NOMO-1 treated with dmso at 0.1 percent for 144 hours (cell line): ENCODE measurements around the gene TTLL3.
"Not testable (repeated sequence)": the region's sequence is repeated elsewhere in the genome, so short reads cannot be mapped to it uniquely, and the experiment has no call there.

Experiments used
- DNase-seq: peaks from one replicate; lab custom pipeline; 2025; ENCODE audit not compliant: unreplicated experiment; lab: John Stamatoyannopoulos, UW

Gene TTLL3, protein sequence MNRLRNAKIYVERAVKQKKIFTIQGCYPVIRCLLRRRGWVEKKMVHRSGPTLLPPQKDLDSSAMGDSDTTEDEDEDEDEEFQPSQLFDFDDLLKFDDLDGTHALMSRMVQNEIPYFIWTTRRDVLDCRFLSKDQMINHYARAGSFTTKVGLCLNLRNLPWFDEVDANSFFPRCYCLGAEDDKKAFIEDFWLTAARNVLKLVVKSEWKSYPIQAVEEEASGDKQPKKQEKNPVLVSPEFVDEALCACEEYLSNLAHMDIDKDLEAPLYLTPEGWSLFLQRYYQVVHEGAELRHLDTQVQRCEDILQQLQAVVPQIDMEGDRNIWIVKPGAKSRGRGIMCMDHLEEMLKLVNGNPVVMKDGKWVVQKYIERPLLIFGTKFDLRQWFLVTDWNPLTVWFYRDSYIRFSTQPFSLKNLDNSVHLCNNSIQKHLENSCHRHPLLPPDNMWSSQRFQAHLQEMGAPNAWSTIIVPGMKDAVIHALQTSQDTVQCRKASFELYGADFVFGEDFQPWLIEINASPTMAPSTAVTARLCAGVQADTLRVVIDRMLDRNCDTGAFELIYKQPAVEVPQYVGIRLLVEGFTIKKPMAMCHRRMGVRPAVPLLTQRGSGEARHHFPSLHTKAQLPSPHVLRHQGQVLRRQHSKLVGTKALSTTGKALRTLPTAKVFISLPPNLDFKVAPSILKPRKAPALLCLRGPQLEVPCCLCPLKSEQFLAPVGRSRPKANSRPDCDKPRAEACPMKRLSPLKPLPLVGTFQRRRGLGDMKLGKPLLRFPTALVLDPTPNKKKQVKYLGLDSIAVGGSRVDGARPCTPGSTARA

DNA sequence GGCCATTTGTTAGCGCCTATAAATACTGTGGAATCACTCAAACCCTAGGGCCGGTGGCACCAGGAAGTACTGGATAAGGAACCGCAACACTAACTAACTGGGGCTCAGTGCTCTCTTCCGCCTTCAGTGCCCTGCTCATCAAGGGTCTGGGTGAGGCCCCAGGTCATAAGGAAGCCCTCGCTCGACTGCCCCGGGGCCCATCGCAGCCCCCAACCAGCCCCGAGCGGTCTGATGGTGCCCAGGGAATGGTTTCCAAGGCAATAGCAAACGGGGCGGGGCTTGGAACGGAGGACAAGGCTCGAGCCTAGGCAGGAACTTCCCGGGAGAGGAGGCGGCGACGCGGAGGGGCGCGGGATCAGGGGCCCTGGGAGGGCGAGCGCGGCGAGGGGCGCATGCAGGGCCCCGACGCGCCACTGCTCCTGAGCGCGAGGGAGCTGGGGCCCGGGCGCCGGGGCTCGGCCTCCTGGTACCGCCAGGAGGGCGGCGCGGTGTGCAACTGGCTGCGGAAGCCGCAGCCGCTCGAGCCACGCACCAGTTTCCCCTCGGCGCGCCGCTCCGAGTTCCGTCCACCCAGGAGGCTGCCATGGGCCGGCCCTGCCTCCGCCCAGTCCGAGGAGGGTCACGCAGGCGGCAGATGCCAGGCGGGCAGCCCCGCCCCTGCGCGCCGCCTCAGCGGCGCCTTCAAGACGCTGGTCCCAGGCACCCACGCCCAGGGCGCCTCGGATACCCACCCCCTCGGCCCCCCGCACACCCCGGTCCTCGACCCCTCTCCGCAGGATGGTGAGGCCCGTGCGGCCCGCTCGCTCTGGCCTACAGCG, at the start of gene TTLL3:
Gene TTLL3, plus strand, starts transcription at position 648 of the 818 bp plus-strand sequence. CDS start 400 bp downstream, outside the sequence.
- peak; percentile 66 for DNase-seq

DNA sequence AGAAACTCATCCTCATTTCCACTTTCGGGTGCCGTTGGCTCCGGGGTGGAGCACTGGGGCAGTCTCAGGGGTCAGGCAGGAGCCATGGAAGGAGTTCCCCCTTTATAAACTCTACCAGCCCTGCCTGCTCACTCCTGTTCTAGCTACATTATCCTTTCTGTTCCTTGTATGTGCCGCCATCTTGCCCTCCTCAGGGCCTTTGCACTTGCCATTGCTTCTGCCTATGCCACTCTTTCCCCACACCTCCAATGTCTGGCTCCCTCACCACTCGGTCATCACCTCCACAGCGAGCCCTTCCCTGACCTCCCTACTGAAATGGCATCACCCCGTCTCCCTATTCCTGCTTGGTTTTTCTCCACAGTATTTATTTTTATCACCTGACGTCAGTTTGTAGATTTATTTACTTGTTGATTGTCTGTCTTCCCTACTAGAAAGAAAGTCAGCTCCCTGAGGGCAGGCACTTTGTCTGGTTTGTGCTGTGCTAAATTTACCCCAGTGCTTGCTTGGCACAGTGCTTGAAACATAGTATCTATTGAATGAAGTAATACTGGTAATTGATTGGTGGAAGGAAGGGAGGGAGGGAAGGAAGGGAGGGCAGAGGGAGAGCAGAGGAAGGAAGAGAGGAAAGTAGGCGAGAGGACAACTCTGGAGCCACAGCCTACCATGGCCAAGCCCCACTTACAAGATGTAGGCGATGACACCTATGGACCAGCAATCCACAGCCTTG, 49.1 kb upstream of the TTLL3 start:
- DNase-seq: no peak

DNA sequence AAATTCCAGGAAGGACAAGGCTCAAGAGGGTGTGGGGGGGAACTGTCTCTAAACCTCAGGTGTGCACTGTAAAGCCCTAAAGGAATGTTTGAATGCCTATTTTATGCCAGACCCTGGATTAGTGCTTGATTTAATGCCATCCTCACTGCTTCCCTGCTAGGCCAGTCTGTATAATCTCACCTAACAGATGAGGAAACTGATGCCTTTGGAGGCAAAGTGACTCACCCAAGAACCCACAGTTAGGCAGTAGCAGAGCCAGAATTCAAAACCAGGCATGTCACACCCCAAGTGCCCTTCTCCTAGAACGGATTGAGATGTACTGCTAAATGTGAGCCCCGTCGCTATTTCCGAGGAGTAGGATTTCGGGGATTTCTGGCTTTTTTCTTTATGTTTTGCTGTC, 48.1 kb upstream of the TTLL3 start:
- no peak for DNase-seq

DNA sequence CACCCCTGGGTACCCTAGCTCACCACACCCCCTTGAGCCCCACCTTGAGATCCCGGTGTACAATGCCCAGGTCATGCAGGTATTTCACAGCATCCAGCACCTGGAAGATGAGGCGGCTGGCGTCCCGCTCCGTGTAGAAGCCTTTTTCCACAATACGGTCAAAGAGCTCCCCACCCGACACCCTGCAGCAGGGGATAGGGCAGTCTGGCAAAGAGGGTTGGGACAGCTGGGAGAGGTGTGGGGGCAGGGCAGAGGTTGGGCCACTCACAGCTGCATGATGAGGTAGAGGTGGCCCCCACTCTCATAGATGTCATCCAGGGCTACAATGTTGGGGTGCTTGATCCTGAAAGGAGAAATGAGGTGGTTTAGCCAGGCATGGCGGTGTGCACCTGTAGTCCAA, 47.2 kb upstream of the TTLL3 start:
- no peak for DNase-seq

DNA sequence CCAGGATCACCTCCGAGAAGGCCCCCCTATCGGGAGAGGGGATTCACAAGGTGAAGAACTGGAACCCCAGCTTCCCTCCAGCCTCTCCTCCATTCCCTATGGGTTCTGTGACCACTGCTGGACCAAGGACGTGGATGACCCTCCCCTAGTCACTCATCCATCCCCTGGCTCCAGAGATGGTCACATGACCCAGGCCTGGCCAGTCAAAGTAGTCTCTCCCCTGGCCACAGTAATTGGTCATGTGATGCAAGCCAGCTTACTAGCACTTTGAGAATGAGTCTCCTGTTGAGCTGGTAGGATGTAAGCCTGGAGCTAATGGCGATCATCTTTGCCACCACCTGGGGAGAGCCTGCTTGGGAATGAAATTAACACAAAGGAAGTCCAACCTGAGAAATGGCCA, 44.2 kb upstream of the TTLL3 start:
- no peak for DNase-seq

DNA sequence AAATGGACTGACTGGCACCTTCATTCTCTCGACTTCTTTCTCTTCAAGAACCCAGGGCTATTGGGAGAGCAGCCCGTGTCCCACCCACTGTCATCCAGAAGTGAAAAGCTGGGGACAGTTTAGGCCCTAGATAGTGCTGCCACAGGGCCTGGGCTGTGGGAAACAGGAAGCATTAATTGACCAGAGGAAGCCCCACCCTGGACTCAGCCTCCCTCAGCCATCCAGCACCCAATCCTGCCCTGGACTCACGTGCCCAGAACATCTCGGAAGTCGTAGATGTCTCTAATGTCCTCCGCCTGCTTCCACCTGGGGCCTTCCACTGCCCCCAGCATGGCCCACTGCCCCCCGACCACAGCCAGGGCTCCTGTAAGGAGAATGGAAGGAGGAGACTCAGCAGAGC, 42.6 kb upstream of the TTLL3 start:
- DNase-seq: no peak

DNA sequence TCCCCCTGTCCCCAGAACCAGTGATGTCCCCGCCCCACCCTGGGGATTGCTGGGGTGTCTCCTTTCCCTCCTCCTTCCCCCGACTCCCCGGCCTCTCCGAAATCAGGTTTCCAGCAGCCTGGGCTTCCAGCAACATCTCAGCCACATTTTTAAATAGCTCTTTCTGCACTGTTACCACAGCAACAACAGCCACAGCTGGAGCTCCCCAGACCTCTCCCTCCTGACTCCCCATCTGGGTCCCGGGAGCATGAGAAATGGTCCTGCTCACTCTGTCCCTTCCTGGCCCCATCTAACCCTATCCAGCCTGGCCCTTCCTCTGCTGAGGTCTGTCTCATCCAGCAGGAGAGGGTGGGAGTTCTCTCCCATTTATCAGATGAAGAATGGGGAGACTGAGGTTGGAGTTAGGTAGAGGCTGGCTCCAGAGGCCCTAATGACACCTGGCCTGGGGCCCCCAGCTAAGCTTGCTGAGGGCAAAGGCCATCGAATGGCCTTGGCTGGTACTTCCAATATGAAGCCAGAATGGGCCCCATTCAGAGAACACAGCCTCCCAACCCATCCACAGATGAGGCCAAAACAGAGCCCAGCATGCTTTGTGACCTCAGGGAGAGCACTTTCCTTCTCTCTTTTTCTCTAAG, 41.8 kb upstream of the TTLL3 start:
- DNase-seq: no peak

DNA sequence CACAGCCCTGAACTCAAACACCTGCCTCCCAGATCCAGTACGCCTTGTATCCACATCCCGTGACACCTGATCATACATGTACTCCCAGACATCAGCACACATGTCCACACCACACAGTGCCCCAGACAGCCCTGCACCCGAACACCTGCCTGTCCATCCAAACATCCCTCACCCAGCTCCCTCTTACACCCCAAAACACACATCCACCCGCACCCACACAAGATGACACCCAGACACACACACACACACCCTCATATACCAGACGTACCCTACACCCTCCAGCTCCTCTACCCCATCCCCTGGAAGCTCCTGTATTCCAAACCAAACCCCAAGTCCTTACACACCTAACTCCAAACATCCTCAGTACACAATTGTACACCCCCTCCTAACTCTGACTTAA, 41.0 kb upstream of the TTLL3 start:
- no peak for DNase-seq

DNA sequence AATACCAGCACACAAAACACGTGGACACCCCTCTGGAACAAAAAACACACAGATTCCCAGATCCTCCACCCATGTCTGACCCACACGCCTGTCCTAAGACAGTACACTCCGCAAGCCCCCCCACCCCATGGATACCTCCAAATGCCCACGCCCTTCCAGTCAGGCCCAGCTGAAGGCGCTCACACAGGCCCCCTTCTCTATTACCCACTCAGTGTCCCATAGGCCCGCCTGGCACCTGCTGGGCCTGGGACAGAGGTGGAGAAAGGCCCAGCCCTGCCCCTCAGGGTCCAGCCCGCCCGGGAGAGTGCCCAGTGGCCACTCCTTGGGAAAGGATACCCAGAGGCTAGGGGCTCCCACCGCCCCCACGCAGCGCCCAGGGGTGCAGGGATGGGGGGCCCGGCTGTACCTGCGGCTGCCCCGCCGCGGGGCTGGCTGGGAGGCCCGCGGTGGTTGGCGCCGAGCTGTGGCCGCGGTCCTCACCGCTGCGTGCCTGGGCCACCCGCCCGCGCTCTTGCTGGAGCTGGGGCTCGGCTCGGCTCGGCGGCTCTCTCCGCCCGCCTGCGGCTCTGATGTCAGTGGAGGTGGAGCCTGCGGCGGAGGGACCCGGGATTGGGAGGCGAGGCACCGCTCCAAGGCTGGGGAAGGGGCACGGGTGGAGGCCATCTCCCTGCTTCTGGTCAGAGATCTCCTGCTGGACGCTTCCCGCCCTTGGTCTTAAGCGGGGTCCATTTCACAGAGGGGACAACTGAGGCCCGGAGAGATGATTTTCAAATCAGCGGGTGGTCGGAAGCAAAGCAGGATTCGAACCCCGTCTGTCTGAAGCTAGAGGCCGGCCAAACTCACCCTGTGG, 40.4 kb upstream of the TTLL3 start, which contains the start of gene CAMK1:
Gene CAMK1, minus strand, starts transcription at position 522 of the 850 bp plus-strand sequence. CDS start 2,198 bp downstream, outside the sequence.
- no peak for DNase-seq

DNA sequence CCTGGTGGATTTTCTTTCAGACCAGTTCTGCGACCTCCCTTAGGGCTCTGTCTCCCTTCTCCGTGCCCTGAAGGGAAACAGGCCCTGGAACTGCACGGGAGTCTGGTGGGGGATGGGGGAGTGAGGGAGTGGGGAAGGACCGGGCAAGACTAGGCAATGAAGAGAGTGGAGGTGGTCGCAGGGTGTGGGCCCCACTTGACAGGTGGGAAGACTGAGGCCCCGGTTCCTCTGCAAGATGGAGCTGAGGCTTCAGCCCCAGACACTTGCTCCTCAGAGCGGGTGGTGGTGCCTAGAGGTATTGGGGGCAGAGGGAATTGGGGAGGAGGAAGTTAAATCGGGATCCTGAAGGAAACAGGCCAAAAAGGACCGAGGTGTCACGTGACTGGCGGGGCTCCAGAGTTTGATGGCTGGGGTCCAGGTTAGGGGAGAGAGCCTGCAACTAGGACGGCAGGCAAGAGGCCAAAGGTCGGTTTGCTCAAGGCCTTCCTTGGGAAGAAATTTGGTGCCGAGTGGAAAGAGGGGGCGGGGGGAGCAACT, 39.7 kb upstream of the TTLL3 start:
- no peak for DNase-seq

DNA sequence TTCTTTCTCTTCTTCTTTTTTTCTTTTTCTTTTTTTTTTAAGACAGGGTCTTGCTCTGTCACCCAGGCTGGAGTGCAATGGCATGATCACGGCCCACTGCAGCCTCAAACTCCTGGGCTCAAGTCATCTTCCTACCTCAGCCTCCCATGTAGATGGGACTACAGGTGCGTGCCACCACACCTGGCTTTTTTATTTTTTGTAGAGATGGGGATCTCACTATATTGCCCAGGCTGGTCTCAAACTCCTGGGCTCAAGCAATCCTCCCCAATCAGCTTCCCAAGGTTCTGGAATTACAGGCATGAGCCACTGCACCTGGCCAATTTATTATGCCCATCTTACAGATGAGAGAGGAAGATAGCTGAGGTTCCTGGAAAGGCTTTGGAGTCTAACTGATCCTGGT, 39.1 kb upstream of the TTLL3 start:
- DNase-seq: not testable (repeated sequence)

DNA sequence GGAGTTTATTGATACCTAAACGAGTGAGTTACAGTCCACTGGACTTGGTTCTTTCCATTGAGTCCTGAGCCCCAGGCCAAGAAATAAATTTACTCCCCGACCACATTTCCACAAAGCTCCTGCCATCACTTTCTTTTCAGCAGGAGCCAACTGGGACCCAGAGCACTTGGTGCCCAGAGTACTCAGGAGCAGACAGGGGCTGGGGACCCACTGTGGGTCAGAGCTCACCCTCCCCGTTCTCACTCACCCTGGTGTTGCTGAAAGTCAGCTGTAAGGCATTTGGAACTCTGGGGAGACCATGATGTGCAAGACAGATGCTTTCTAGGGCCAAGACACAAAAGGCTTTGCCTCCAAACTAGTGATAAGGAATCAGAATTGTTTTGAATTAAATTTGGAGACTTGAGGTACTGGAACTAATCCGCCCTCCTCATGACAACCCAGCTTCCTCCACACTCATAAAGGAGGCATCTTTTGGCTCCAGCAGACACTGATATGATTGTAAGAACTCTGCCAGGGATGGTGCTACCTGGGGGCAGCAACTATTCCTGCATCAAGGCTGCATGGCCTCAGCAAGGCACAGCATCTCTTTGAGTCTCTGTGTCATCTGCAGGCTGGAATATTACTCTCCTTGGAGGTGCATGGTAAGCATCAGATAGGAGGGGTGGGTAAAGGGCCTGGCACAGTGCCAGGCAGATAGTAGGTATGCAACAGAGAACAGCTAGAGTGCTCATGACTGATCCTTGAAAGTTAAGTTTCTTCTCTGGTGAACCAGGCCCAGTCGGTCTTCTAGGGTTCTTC, 33.0 kb upstream of the TTLL3 start:
- DNase-seq: no peak

DNA sequence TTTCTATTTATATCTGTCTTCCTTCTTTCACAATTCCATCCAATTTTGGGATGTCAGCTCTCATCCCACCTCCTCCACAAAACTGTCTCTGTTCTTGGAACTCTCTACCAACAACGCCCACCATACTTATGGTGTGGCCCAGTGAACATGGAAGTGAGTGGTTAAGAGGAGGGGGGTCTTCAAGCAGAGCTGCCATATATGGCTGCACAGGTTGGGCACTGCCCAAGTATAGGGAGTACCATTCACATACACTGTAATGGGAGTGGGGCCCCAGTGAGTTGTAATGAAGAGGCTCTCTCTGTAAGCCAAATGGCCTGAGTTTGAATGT, 32.4 kb upstream of the TTLL3 start:
- no peak for DNase-seq

DNA sequence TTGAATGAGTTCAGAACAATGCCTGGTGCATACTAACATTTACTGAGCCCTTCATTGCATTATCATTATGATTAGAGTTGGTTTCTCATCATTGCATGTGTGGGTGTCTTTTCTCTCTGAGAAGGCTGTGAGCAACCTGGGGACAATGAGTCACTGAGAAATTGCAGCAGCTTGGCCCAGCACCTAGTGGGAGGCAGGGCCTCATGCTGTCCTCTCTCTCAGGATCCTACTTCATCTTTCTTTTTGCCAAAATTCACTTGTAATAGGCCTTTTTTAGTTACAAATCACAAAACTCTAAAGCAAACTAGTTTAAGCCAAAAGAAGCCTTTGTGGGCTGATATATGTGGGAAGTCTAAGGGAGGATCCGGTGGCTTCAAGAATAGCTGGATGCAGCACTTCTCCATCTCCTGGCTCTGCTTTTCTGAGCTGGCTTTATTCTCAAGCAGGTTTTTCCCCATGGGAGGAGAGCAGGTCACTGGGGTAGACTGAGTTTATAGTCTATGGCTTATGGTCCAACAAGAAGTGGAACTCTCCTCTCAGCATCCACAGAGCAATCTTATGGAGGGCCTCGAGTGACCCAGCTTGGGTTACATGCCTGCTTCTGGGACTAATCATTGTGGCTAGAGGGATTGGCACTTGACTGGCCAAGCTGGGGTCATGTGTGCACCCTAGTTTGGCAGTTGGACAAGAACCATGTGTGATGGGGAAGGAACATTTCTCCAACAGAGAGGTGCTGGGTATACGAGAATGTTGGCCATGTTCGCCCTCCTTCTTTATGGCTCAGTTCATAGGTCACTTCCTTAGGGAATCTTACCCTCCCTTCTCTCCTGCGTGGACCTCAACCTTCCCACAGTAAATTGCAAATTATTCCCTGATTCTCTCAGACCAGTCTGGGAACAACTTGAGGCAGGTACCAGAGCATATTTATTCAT, 31.7 kb upstream of the TTLL3 start:
- no peak for DNase-seq

DNA sequence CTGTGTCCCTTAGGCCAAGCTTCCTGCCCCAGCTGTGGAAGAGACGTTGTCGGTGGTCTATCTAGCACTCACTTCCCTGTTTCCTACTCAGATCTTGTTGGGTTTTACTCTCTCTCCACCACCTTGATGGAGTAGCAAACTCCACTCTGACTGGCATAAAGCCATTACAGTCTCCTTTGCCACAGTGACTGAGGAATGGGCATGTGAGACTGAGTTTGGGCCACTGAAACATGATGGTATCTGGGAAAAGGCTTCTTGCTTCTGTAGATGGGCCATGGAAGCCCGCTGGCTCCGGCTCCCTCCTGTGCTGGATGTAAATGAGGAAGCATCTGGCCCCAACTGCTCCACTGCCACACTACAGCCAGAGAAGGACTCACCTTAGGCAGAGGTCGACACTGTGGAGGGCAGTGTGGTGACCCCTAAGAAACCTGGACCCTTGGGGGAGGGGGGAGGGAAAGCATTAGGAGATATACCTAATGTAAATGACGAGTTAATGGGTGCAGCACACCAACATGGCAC, 30.9 kb upstream of the TTLL3 start:
- no peak for DNase-seq

DNA sequence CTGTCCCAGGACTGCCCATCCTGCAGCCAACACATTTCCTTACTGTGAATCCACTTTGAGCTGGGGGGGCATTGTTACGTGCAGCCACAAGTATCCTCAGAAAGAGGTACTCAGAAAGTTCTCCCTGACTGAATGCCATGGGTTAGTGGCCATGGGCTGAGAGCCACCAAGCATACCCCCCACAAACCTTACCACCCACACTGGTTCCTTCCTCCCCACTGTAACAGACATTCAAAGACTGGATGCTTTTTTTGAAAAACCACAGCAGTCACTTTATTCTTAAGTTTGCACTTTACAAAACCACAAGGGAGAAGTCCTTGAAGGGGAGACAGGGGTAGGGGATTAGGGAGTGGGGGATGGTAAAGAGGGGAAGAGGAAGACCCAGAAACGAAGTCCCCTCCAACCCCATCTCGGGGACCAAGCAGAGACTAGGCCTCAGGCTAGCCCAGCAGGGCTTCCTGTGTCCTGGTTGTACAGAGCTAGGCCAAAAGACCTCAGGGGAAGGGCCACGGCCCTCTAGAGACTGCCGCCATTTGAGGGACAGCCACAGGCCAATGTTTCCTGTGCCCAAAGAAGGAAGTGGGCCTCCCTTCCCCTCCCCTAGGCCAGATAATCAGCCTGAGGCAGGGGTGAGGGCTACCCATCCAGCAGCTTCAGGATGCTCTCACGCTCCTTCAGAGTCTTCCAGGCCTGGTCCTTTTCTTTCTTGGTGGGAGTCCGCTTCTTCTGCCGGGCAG, 30.2 kb upstream of the TTLL3 start:
- DNase-seq: peak; percentile 92
